ENCODE data around the gene CLK2. TPM values are rescaled to one million over a fixed set of nuclear protein-coding genes. Genes with fewer than 3 reads are reported as not detected.
"Not testable (repeated sequence)": the region's sequence is repeated elsewhere in the genome, so short reads cannot be mapped to it uniquely, and the experiment has no call there.

The CLK2 gene
- total RNA-seq, 1 donor from 2014 or later, result 51.2 TPM

DNA sequence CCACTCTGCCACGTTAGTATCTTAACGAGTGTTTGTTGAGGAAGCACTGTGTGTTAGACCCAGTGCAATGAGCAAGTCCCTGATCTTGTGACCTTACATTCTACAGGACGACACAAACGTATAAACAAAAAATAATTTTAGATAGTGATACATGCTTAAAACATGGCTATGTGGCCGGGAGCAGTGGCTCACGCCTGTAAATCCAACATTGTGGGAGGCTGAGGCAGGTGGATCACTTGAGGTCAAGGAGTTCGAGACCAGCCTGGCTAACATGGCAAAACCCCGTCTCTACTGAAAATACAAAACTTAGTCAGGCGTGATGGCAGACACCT is 45.2 kb downstream of the CLK2 start:
- Histone ChIP-seq H3K27me3 (no peaks in the 10 kb centered on the region), H3K27ac (peak overlapping the region; percentile 84), H3K4me3 (peak overlapping the region; percentile 71), H3K9me3 (no peaks in the 10 kb centered on the region), H3K4me1 (peaks cover 27% of the 10 kb centered on the region), H3K36me3 (no peaks in the 10 kb centered on the region)
- TF ChIP-seq, protein P1, sequence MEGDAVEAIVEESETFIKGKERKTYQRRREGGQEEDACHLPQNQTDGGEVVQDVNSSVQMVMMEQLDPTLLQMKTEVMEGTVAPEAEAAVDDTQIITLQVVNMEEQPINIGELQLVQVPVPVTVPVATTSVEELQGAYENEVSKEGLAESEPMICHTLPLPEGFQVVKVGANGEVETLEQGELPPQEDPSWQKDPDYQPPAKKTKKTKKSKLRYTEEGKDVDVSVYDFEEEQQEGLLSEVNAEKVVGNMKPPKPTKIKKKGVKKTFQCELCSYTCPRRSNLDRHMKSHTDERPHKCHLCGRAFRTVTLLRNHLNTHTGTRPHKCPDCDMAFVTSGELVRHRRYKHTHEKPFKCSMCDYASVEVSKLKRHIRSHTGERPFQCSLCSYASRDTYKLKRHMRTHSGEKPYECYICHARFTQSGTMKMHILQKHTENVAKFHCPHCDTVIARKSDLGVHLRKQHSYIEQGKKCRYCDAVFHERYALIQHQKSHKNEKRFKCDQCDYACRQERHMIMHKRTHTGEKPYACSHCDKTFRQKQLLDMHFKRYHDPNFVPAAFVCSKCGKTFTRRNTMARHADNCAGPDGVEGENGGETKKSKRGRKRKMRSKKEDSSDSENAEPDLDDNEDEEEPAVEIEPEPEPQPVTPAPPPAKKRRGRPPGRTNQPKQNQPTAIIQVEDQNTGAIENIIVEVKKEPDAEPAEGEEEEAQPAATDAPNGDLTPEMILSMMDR (IDR thresholded peaks at IDR 0.05), result no peak
- DNase-seq (no peak), ATAC-seq (no peak)
- intact Hi-C loops (cut with DNase I), result no loop called here

DNA sequence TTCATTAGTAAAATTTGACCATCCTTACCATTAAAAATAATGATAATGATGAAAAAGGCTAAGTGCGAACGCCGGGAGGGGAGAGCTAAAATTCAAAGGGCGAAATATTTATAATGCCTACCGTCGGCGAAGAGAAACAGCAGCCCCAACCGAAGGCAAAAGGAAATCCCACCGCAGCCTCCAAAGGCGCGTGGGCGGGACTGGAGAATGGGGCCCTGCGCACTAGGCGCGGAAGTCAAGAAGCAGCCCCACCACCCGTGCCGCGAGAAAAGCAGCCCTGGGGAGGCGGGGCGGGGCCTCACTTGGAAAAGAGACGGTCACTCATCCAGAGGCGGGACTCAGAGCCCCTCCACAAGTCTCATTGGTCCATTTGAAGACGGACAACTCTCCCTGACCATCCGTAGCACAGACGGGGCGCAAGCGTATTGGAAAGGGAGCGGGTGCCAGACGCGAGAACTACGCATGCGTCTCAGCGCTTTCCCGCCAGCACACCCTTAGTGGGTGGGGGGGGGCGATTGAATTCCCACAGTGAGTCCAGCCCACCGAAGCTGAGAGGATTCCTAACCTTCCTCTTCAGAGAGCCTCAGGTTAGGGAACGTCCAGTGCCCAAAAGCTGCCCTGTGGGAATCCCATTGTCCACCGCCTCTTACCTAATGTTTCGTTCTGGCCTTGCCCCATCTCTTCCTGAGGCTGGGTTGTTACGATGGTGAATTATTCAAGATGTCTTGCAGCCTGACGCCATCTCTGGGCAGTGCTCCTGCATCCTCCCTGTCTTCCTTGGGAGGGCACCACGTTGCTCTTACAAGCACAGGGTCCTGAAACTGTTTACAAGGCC is 45.8 kb downstream of the CLK2 start:
- TF ChIP-seq, protein P1 (IDR thresholded peaks at IDR 0.05), result no peak
- no peaks in the 10 kb centered on the region for H3K9me3 ChIP-seq
- intact Hi-C loops (cut with DNase I), result no loop called here
- H3K4me1 ChIP-seq, result peaks cover 27% of the 10 kb centered on the region
- H3K27me3 ChIP-seq, result no peaks in the 10 kb centered on the region
- H3K27ac ChIP-seq, result peak overlapping the region; percentile 84
- peak; percentile 98 for ATAC-seq
- peak; percentile 98 for DNase-seq
- peak overlapping the region; percentile 71 for H3K4me3 ChIP-seq
- no peaks in the 10 kb centered on the region for H3K36me3 ChIP-seq

DNA sequence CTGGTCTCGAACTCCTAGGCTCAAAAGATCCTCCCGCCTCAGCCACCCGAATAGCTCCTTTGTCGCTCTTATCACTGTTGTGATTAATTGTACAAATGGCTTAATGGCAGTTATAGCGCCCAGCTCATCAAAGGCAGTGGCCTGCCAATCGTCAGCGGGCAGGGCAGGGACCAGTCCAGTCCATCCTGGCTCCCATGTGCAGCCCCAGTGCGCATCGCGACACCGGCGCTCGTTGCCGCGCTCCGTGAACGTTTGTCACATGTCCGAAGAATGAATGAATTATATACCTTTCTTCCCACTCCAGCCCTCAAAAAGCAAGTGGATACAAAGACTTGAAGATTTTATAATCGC is 46.4 kb downstream of the CLK2 start:
- TF ChIP-seq, protein P1 (IDR thresholded peaks at IDR 0.05), result no peak
- ATAC-seq, result peak; percentile 45
- peak; percentile 80 for DNase-seq
- H3K4me3 ChIP-seq, result peak overlapping the region; percentile 71
- intact Hi-C loops (cut with DNase I), result no loop called here
- no peaks in the 10 kb centered on the region for H3K36me3 ChIP-seq
- no peaks in the 10 kb centered on the region for H3K9me3 ChIP-seq
- H3K27me3 ChIP-seq, result no peaks in the 10 kb centered on the region
- peak overlapping the region; percentile 84 for H3K27ac ChIP-seq
- peaks cover 27% of the 10 kb centered on the region for H3K4me1 ChIP-seq

DNA sequence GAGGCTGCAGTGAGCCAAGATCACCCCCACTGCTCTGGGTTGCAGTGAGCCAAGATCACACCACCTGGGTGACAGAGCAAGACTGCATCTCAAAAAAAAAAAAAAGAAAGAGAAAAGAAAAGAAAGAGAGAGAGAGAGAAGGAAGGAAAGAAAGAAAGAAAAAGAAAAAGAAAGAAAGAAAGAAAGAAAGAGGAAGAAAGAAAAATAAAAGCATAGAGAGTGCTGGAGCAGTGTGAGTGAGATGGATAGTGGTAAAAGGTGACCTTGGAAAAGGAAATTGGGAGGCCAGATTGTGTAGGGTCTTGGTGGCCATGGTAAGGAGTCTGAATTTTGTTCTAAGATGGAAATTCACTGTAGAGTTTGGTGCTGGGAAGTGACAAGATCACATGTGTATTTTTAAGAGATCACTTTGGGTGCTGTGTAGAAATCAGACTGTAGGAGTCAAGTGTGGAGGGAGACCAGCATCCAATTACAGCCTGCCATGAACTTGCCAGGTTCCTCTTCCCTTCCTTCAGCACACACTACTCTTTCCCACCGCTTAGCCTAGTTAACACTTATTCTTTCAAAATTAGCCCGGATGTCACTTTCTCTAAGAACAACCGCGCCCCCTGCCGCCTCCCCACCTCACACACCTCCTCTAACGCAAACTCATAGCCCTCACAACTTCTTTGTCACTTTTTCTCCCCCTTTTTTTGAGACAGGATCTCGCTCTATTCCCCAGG is 47.0 kb downstream of the CLK2 start:
- DNase-seq, result peak; percentile 88
- TF ChIP-seq, protein P1 (IDR thresholded peaks at IDR 0.05), result peak; percentile 45

DNA sequence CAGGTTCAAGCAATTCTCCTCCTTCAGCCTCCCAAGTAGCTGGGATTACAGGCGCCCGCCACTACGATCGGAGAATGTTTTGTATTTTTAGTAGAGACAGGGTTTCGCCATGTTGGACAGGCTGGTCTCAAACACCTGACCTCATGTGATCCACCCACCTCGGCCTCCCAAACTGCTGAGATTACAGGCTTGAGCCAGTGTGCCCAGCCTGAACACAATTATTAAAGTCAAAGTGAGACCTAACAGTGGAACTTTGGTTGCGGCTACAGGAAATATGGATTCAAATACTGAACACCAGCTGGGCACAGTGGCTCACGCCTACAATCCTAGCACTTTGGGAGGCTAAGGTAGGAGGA is 47.9 kb downstream of the CLK2 start:
- H3K36me3 ChIP-seq; ATAC-seq; H3K9me3 ChIP-seq; DNase-seq; H3K4me3 ChIP-seq; H3K27me3 ChIP-seq; intact Hi-C loops (cut with DNase I): not testable (repeated sequence)
- Histone ChIP-seq H3K27ac (peak overlapping the region; percentile 55), H3K4me1 (peaks cover 27% of the 10 kb centered on the region)

More for the DNA sequence above, 47.0 kb downstream of the CLK2 start:
- ATAC-seq, result peak; percentile 65
- peaks cover 27% of the 10 kb centered on the region for H3K4me1 ChIP-seq
- intact Hi-C loops (cut with DNase I), result no loop called here
- peak overlapping the region; percentile 71 for H3K4me3 ChIP-seq
- H3K9me3 ChIP-seq, result no peaks in the 10 kb centered on the region
- no peaks in the 10 kb centered on the region for H3K36me3 ChIP-seq
- peak overlapping the region; percentile 84 for H3K27ac ChIP-seq
- no peaks in the 10 kb centered on the region for H3K27me3 ChIP-seq

DNA sequence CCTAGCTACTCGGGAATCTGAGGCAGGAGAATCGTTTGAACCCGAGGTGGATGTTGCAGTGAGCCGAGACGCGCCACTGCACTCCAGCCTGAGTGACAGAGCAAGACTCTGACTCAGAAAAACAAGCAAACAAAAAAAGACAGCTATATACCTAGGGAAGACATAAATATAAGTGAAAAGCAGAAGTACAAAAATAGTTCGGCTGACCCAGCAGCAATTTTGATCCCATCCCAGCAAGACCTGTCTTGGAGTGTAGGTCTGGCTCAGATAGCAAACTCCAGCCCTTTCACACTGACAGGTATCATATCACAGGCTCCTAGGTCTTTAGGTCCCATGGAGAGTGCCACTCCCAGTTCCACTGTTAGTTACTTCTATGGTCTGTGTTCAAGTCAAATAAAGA is 50.3 kb downstream of the CLK2 start:
- ATAC-seq (no peak), DNase-seq (no peak)
- intact Hi-C loops (cut with DNase I), result no loop called here
- TF ChIP-seq, protein P1 (IDR thresholded peaks at IDR 0.05), result no peak
- no peaks in the 10 kb centered on the region for H3K9me3 ChIP-seq
- H3K27ac ChIP-seq, result no peak overlapping the region
- no peaks in the 10 kb centered on the region for H3K36me3 ChIP-seq
- peaks cover 32% of the 10 kb centered on the region for H3K4me1 ChIP-seq
- H3K4me3 ChIP-seq, result no peak overlapping the region
- no peaks in the 10 kb centered on the region for H3K27me3 ChIP-seq

DNA sequence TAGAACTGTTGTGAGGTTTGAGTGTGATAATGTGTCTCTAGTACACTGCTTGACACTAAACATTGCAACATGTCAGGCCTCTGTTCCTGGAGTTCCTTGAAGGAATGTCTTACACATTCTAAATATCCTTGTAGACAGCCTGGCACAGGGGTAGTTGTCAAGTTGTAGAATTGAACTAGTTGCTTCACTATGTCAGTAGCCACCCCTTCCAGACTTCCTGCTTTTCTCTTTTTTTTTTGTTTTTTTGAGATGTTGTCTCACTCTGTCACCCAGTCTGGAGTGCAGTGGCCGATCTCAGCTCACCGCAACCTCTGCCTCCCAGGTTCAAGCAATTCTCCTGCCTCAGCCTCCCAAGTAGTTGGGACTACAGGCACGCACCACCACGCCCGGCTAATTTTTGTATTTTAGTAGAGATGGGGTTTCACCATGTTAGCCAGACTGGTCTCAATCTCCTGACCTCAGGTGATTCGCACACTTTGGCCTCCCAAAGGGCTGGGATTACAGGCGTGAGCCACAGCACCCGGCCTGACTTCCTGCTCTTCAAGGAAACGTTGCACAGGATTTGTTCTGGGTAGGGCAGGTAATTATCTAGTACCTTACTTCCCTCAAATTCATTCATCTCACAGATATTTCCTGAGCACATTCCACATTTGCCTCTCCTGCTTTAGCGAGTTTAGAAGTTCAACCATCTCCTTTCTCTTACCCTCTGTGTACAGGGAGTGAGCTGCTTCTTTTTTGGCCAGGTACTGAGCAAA is 52.9 kb downstream of the CLK2 start:
- intact Hi-C loops (cut with DNase I); H3K27me3 ChIP-seq; H3K27ac ChIP-seq; DNase-seq; H3K4me3 ChIP-seq; ATAC-seq; H3K36me3 ChIP-seq; H3K9me3 ChIP-seq: not testable (repeated sequence)
- peaks cover 20% of the 10 kb centered on the region for H3K4me1 ChIP-seq
